Stomach (tissue), 9 donors: ENCODE measurements around the gene PITX1. TPM values are rescaled to one million over a fixed set of nuclear protein-coding genes. Genes with fewer than 3 reads are reported as not detected.

Experiments used
- DNase-seq, 2 donors: peaks; one replicate each; pipeline versions ENCODE4 v3.0.0 to v3.0.0-alpha.2; 2013 to 2019
- H3K27ac ChIP-seq, 5 donors: fragments of 200-600 bp in 4 of 5; sonication (generic) in 4 of 5; one replicate each; pipeline ENCODE4 v1.5.1; 2013 to 2019; ENCODE audit warnings: mild to moderate bottlenecking in 1 of 5, moderate library complexity in 1 of 5
- H3K27me3 ChIP-seq, 3 donors: fragments of 200-600 bp; sonication (generic); one replicate each; pipeline ENCODE4 v1.5.1; 2017 to 2019; ENCODE audit warnings: mixed run types in 1 of 3
- H3K36me3 ChIP-seq, 4 donors: fragments of 200-600 bp; sonication (generic); 1 replicate in 3 of 4; 2 replicates in 1 of 4; pipeline ENCODE4 v1.5.1; 2016 to 2019
- H3K4me1 ChIP-seq, 4 donors: fragments of 200-600 bp; sonication (generic); one replicate each; pipeline ENCODE4 v1.5.1; 2016 to 2019
- H3K4me3 ChIP-seq, 4 donors: fragments of 200-600 bp; sonication (generic) in 3 of 4; one replicate each; pipeline ENCODE4 v1.5.1; 2016 to 2019; ENCODE audit warnings: mild to moderate bottlenecking in 1 of 4
- H3K9me3 ChIP-seq, 4 donors: fragments of 200-600 bp; sonication (generic); one replicate each; pipeline ENCODE4 v1.5.1; 2016 to 2019
- EP300 ChIP-seq: sonication (generic); formaldehyde crosslinking; IDR thresholded peaks from one replicate; pipeline ENCODE4 v1.6.1; 2017; ENCODE audit warnings: antibody characterized with exemption
- POLR2A ChIP-seq, 4 donors: fragments of 450-650 bp; IDR thresholded peaks; one replicate each; pipeline ENCODE4 v1.6.1; 2016; ENCODE audit warnings: antibody characterized with exemption in 4 of 4, control low read depth in 2 of 4, mild to moderate bottlenecking in 1 of 4, moderate library complexity in 1 of 4
- POLR2AphosphoS5 ChIP-seq, 3 donors: sonication (generic); formaldehyde crosslinking; IDR thresholded peaks; one replicate each; pipeline ENCODE4 v1.6.1; 2016; ENCODE audit warnings: antibody characterized with exemption in 3 of 3
- WGBS, 5 donors: extraction: QIAGEN DNeasy Blood & Tissue Kit in 3 of 5; methylation state at CpG; one replicate each; pipeline versions ENCODE4 v1.1.5 to v1.1.7; 2013 to 2018; 5-methylcytosine and 5-hydroxymethylcytosine counted together
- intact Hi-C: fragments of 100-400 bp; cut with DNase I; formaldehyde crosslinking; loops from one replicate; pipeline ENCODE4 v1.15.1; 2023; ENCODE audit warnings: low total_unique reads
- polyA plus RNA-seq, 3 donors: library from polyadenylated mRNA; stranded (reverse); fragments of 200-250 nt; gene quantifications; one replicate each; pipeline ENCODE4 v1.2.3, GENCODE V29; 2013
- total RNA-seq, 5 donors: library from RNA; depleted of rRNA; stranded (reverse); fragments of >200 nt; gene quantifications; one replicate each; pipeline versions ENCODE4 v1.1.0 to v1.2.3, GENCODE V29; 2014 to 2016
- TF ChIP-seq, protein P1 (sequence below), 7 experiments: fragments of 450-650 bp in 4 of 7; fragments of 200-600 bp in 3 of 7; sonication (generic) in 3 of 7; IDR thresholded peaks; one replicate each; pipeline ENCODE4 v1.5.1; 2016 to 2019; ENCODE audit warnings: antibody characterized with exemption in 7 of 7, control low read depth in 2 of 7, mild to moderate bottlenecking in 1 of 7
- donor health status: healthy with polysubstance abuse.
- donor health status: Bipolar disorder and iron deficiency.
- donor health status: healthy.

The PITX1 gene
- total and polyA plus RNA-seq, 8 donors: 30.3 to 149 (median 45.6) TPM

DNA sequence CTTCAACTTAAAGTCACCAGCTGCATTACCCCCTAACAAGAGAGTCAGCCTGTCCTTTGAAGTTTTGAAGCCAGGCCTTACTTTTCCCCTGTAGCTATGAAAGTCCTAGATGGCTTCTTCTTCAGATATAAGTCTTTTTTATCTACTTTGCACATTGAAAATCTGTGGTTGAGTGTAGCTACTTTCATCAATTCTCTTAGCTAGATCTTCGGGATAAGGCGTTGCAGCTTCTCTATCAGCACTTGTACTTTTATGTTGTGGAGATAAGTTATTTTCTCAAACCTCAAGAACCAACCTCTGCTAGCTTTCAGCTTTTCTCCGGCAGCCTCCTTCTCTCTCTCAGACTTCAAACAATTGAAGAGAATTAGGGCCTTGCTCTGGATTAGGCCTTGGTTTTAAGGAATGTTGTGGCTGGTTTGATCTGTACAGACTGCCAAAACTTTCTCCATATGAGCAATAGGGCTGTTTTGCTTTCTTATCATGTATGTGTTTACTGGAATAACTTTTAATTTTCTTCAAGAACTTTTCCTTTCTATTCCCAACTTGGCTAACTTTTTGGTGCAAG is 44.7 kb downstream of the PITX1 start:
- Histone ChIP-seq H3K4me3 (no peak overlapping the region), H3K4me1 (no peaks in the 10 kb centered on the region), H3K36me3 (no peaks in the 10 kb centered on the region), H3K27ac (no peak overlapping the region), H3K9me3 (no peaks in the 10 kb centered on the region), H3K27me3 (no peaks in the 10 kb centered on the region)
- intact Hi-C loops: no loop called here
- no peak for TF ChIP-seq POLR2A (IDR thresholded peaks at IDR 0.05)
- no peak for TF ChIP-seq POLR2AphosphoS5 (IDR thresholded peaks at IDR 0.05)
- TF ChIP-seq EP300: no peak
- TF ChIP-seq, protein P1, sequence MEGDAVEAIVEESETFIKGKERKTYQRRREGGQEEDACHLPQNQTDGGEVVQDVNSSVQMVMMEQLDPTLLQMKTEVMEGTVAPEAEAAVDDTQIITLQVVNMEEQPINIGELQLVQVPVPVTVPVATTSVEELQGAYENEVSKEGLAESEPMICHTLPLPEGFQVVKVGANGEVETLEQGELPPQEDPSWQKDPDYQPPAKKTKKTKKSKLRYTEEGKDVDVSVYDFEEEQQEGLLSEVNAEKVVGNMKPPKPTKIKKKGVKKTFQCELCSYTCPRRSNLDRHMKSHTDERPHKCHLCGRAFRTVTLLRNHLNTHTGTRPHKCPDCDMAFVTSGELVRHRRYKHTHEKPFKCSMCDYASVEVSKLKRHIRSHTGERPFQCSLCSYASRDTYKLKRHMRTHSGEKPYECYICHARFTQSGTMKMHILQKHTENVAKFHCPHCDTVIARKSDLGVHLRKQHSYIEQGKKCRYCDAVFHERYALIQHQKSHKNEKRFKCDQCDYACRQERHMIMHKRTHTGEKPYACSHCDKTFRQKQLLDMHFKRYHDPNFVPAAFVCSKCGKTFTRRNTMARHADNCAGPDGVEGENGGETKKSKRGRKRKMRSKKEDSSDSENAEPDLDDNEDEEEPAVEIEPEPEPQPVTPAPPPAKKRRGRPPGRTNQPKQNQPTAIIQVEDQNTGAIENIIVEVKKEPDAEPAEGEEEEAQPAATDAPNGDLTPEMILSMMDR (IDR thresholded peaks at IDR 0.05): no peak
- 78 to 89% (median 86%) methylated on average over 3 of the region's 3 CpGs for WGBS, 5 donors
- DNase-seq: no peak

DNA sequence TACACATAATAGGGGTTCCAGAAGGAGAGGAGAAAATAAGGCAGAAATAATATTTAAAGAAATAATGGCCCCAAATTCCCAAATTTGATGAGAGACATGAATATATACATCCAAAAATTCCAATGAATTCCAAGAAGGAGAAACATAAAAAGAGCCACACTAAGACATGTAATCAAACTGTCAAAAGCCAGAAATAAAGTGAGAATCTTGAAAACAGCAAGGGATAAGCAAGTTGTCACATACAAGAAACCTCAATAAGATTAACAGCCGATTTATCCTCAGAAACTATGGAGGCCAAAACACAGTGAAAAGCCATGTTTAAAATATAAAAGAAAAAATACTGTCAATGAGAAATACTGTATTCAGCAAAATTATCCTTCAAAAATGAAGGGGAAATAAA is 51.8 kb downstream of the PITX1 start:
- peaks cover 10 to 47% (median 27%) of the 10 kb centered on the region in 4 donors for H3K9me3 ChIP-seq
- intact Hi-C loops: no loop called here

DNA sequence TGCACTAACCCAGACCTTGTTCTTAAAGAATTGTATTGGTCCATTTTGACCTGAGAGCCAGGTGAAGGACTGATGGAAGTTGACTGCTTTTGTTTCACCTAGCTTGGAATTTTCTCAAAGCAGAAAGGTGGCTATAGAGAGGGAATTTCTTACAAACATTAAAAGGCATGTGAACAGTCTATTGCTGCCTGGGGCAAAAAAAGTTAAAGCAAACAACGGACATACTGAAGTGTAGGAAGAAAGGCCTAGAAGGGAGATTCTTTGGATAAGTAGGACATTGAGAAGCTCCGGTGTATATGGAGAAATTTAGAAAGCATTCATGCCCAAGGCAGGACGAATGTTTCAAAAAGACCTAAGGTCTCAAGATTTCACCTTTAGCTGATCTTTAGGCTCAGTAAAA is 54.6 kb downstream of the PITX1 start:
- 89 to 97% (median 93%) methylated on average over 3 of the region's 3 CpGs for WGBS, 5 donors
- Histone ChIP-seq H3K4me1 (no peaks in the 10 kb centered on the region), H3K4me3 (no peak overlapping the region), H3K27ac (no peak overlapping the region), H3K27me3 (no peaks in the 10 kb centered on the region), H3K36me3 (peaks cover 0 to 14% (median 3%) of the 10 kb centered on the region in 4 donors), H3K9me3 (peaks cover 10 to 57% (median 34%) of the 10 kb centered on the region in 4 donors)
- TF ChIP-seq, protein P1 (IDR thresholded peaks at IDR 0.05): no peak
- TF ChIP-seq EP300 (no peak), POLR2AphosphoS5 (IDR thresholded peaks at IDR 0.05) (no peak), POLR2A (IDR thresholded peaks at IDR 0.05) (no peak)
- no peak for DNase-seq
- intact Hi-C loops: no loop called here

More for the DNA sequence above, 51.8 kb downstream of the PITX1 start:
- WGBS, 5 donors: 91 to 100% (median 95%) methylated on average over 1 of the region's 1 CpG
- no peaks in the 10 kb centered on the region for H3K27me3 ChIP-seq
- H3K36me3 ChIP-seq: peaks cover 0 to under 1% (median 0%) of the 10 kb centered on the region in 4 donors
- no peak for TF ChIP-seq POLR2A (IDR thresholded peaks at IDR 0.05)
- TF ChIP-seq POLR2AphosphoS5 (IDR thresholded peaks at IDR 0.05): no peak
- TF ChIP-seq, protein P1 (IDR thresholded peaks at IDR 0.05): no peak
- no peak for TF ChIP-seq EP300
- no peak for DNase-seq
- no peak overlapping the region for H3K27ac ChIP-seq
- no peak overlapping the region for H3K4me3 ChIP-seq
- no peaks in the 10 kb centered on the region for H3K4me1 ChIP-seq

Other genes starting within 250 kb of the PITX1 start
- gene C5orf24, start 188.3 kb downstream of the PITX1 start, total RNA-seq: 10 to 100 TPM; 28.6 to 54.9 (median 43.9) TPM
- gene C5orf24, start 188.3 kb downstream of the PITX1 start, polyA plus RNA-seq: 10 to 100 TPM; 16.0 to 17.1 (median 16.5) TPM
- gene TXNDC15, start 159.9 kb downstream of the PITX1 start, total RNA-seq: 100 to 1,000 TPM in 1 of 5 donors, 10 to 100 TPM in 4; 15.9 to 221 (median 47.8) TPM
- gene TXNDC15, start 159.9 kb downstream of the PITX1 start, polyA plus RNA-seq: 10 to 100 TPM; 28.4 to 53.0 (median 29.6) TPM
- gene PCBD2, start 129.1 kb downstream of the PITX1 start, total RNA-seq: 10 to 100 TPM in 2 of 5 donors, 1 to 10 TPM in 2, under 1 TPM in 1; under 0.01 to 18.5 (median 6.7) TPM
- gene PCBD2, start 129.1 kb downstream of the PITX1 start, polyA plus RNA-seq: 1 to 10 TPM; 5.7 to 7.9 (median 7.5) TPM
- not detected for gene CATSPER3, start 66.3 kb downstream of the PITX1 start, total RNA-seq
- under 1 TPM in 2 of 3 donors, not detected in 1; 0.62 to 0.88 TPM for gene CATSPER3, start 66.3 kb downstream of the PITX1 start, polyA plus RNA-seq